IMR-90 (cell line): ENCODE results near the gene BTN2A1. TPM values are rescaled to one million over a fixed set of nuclear protein-coding genes. Genes with fewer than 3 reads are reported as not detected.

Source experiments
- ATAC-seq: fragments of 200-7000 bp; cut with Tn5 transposase; 2 replicates; pipeline ENCODE4 v1.9.1; 2020; ENCODE audit warnings: low read depth, mild to moderate bottlenecking, moderate library complexity
- BruUV-seq: library from RNA; stranded (reverse); fragments of 400-500 nt; replicated peaks from 2 replicates; lab custom pipeline; 2021; lab: Mats Ljungman, UMichigan
- CTCF ChIA-PET: fragments of 300-600 bp; formaldehyde crosslinking; extraction: SDS; loops from one replicate; lab custom pipeline; 2021; ENCODE audit warnings: antibody characterized with exemption; lab: Yijun Ruan, JAX
- POLR2A ChIA-PET: fragments of 300-600 bp; sonication (Branson Sonifier 250); formaldehyde crosslinking; loops from one replicate; lab custom pipeline; 2022; ENCODE audit warnings: antibody characterized with exemption; ENCODE audit not compliant: unreplicated experiment; lab: Charles Lee
- DNase-seq: peaks from one replicate; pipeline ENCODE4 v3.0.0; 2013
- H2AFZ ChIP-seq: replicated peaks from 2 replicates; pipeline ENCODE3; 2013; ENCODE audit warnings: low read length, mild to moderate bottlenecking; ENCODE audit not compliant: poor library complexity
- H2AK5ac ChIP-seq: 2 replicates; pipeline ENCODE4 v1.6.1; 2013; ENCODE audit warnings: low read depth, low read length, inconsistent platforms
- H2AK9ac ChIP-seq: replicated peaks from 2 replicates; pipeline ENCODE3; 2013; ENCODE audit warnings: mild to moderate bottlenecking, low read depth, low read length, moderate library complexity; ENCODE audit not compliant: poor library complexity
- H2BK120ac ChIP-seq: 2 replicates; pipeline ENCODE4 v1.6.1; 2013; ENCODE audit warnings: low read depth, low read length, inconsistent platforms
- H2BK15ac ChIP-seq: 3 replicates; pipeline ENCODE4 v1.6.1; 2013; ENCODE audit warnings: low read depth, low read length, inconsistent platforms
- H2BK20ac ChIP-seq: 2 replicates; pipeline ENCODE4 v1.6.1; 2013; ENCODE audit warnings: low read depth, mild to moderate bottlenecking, inconsistent platforms, low read length, moderate library complexity
- H2BK5ac ChIP-seq: 2 replicates; pipeline ENCODE4 v1.6.1; 2013; ENCODE audit warnings: mild to moderate bottlenecking, low read depth, low read length, inconsistent platforms; ENCODE audit not compliant: poor library complexity, severe bottlenecking
- H3K14ac ChIP-seq: replicated peaks from 2 replicates; pipeline ENCODE4 v1.6.1; 2013; ENCODE audit warnings: low read depth, low read length, inconsistent platforms
- H3K18ac ChIP-seq: 2 replicates; pipeline ENCODE4 v1.6.1; 2013; ENCODE audit warnings: low read depth, low read length, control low read depth
- H3K23ac ChIP-seq: 2 replicates; pipeline ENCODE4 v1.6.1; 2013; ENCODE audit warnings: low read depth, low read length, inconsistent platforms
- H3K27ac ChIP-seq: 2 replicates; pipeline ENCODE4 v1.5.1; 2013; ENCODE audit warnings: mild to moderate bottlenecking, control low read depth, low read length; ENCODE audit not compliant: insufficient read depth
- H3K27me3 ChIP-seq: 2 replicates; pipeline ENCODE4 v1.6.1; 2013; ENCODE audit warnings: low read length; ENCODE audit not compliant: control insufficient read depth, insufficient read depth
- H3K36me3 ChIP-seq: 2 replicates; pipeline ENCODE4 v1.6.1; 2013; ENCODE audit warnings: low read length, mixed read lengths; ENCODE audit not compliant: control insufficient read depth, insufficient read depth
- H3K4ac ChIP-seq: 2 replicates; pipeline ENCODE4 v1.6.1; 2013; ENCODE audit warnings: low read depth, low read length, inconsistent platforms
- H3K4me1 ChIP-seq: 2 replicates; pipeline ENCODE4 v1.6.1; 2013; ENCODE audit warnings: low read length, mixed read lengths; ENCODE audit not compliant: control insufficient read depth, insufficient read depth
- H3K4me2 ChIP-seq: 2 replicates; pipeline ENCODE4 v1.6.1; 2013; ENCODE audit warnings: low read depth, mild to moderate bottlenecking, control low read depth, low read length, moderate library complexity
- H3K4me3 ChIP-seq: 2 replicates; pipeline ENCODE4 v1.5.1; 2013; ENCODE audit warnings: low read depth, mild to moderate bottlenecking, control low read depth, low read length, moderate library complexity; ENCODE audit not compliant: insufficient read depth
- H3K56ac ChIP-seq: 2 replicates; pipeline ENCODE4 v1.6.1; 2013; ENCODE audit warnings: low read length, inconsistent platforms; ENCODE audit not compliant: insufficient read depth; ENCODE audit errors: extremely low read depth
- H3K79me1 ChIP-seq, 2 experiments: 2 replicates each; pipeline ENCODE4 v1.6.1; 2013; ENCODE audit warnings: low read length in 2 of 2, inconsistent platforms in 1 of 2, low read depth in 1 of 2
- H3K9ac ChIP-seq: 2 replicates; pipeline ENCODE4 v1.6.1; 2013; ENCODE audit warnings: low read depth, low read length, control low read depth
- H3K9me1 ChIP-seq: 2 replicates; pipeline ENCODE4 v1.6.1; 2013; ENCODE audit warnings: low read length, inconsistent platforms; ENCODE audit not compliant: insufficient read depth
- H3K9me3 ChIP-seq: 2 replicates; pipeline ENCODE4 v1.6.1; 2013; ENCODE audit warnings: low read length; ENCODE audit not compliant: control insufficient read depth, insufficient read depth
- H4K20me1 ChIP-seq: 2 replicates; pipeline ENCODE4 v1.6.1; 2013; ENCODE audit warnings: low read length, inconsistent platforms; ENCODE audit not compliant: insufficient read depth
- H4K5ac ChIP-seq: 2 replicates; pipeline ENCODE4 v1.6.1; 2013; ENCODE audit warnings: mild to moderate bottlenecking, low read depth, low read length, control low read depth
- H4K8ac ChIP-seq, 2 experiments: 2 replicates each; pipeline ENCODE4 v1.6.1; 2013; ENCODE audit warnings: low read depth in 2 of 2, low read length in 2 of 2, control low read depth in 1 of 2, inconsistent platforms in 1 of 2
- H4K91ac ChIP-seq: 2 replicates; pipeline ENCODE4 v1.6.1; 2013; ENCODE audit warnings: low read depth, low read length, inconsistent platforms; ENCODE audit not compliant: insufficient read depth
- BHLHE40 ChIP-seq: fragments of 150-350 bp; IDR thresholded peaks from 2 replicates; pipeline ENCODE4 v1.6.1; 2016; ENCODE audit warnings: mild to moderate bottlenecking, low read depth, low read length
- CHD1 ChIP-seq: IDR thresholded peaks from 2 replicates; pipeline ENCODE4 v1.6.1; 2012; ENCODE audit warnings: low read depth, low read length, improper control_type of control experiment
- RFX5 ChIP-seq: IDR thresholded peaks from 2 replicates; pipeline ENCODE4 v1.8.0; 2012; ENCODE audit warnings: low read depth, mild to moderate bottlenecking, low read length, moderate library complexity
- WGBS, 2 experiments: methylation state at CpG; one replicate each; pipeline versions ENCODE4 v1.1.5 to v1.1.7; 2013; ENCODE audit warnings: missing lambda C conversion rate in 2 of 2; ENCODE audit not compliant: insufficient read length in 1 of 2; ENCODE audit errors: extremely low coverage in 2 of 2; 5-methylcytosine and 5-hydroxymethylcytosine counted together
- dilution Hi-C: fragments of 300-500 bp; cut with HindIII; formaldehyde crosslinking; loops from one replicate; pipeline ENCODE4 v1.14.3; 2018; ENCODE audit warnings: low sequenced_read_pairs; ENCODE audit not compliant: unreplicated experiment
- in situ Hi-C: fragments of 300-500 bp; cut with MboI; formaldehyde crosslinking; loops from 3 replicates; pipeline ENCODE4 v1.14.3; 2019; ENCODE audit warnings: low sequenced_read_pairs, inconsistent platforms, mixed read lengths
- intact Hi-C: fragments of 100-400 bp; cut with micrococcal nuclease; formaldehyde crosslinking; loops from 2 replicates; pipeline ENCODE4 v1.10.0; 2022
- polyA plus RNA-seq, 3 experiments: library from polyadenylated mRNA; depleted of rRNA; stranded (reverse); fragments of >200 nt; gene quantifications; 2 replicates each; pipeline ENCODE4 v1.2.3, GENCODE V29; 2012; ENCODE audit warnings: low replicate concordance in 1 of 3
- total RNA-seq: library from RNA; depleted of rRNA; stranded (reverse); fragments of >200 nt; gene quantifications from 2 replicates; pipeline ENCODE4 v1.2.3, GENCODE V29; 2012
- TF ChIP-seq, protein P1 (sequence below): fragments of 150-350 bp; IDR thresholded peaks from 2 replicates; pipeline ENCODE4 v1.6.1; 2017; ENCODE audit warnings: mild to moderate bottlenecking, antibody characterized with exemption, low read length, low read depth
- TF ChIP-seq, protein P2 (sequence below): fragments of 150-350 bp; IDR thresholded peaks from 2 replicates; pipeline ENCODE4 v1.6.1; 2016; ENCODE audit warnings: low read depth, mild to moderate bottlenecking, low read length, moderate library complexity, borderline replicate concordance

The BTN2A1 gene
- total and polyA plus RNA-seq, 2 of the 4 experiments (the other 2 are of a cell fraction), result 13.6 to 40.2 TPM

DNA sequence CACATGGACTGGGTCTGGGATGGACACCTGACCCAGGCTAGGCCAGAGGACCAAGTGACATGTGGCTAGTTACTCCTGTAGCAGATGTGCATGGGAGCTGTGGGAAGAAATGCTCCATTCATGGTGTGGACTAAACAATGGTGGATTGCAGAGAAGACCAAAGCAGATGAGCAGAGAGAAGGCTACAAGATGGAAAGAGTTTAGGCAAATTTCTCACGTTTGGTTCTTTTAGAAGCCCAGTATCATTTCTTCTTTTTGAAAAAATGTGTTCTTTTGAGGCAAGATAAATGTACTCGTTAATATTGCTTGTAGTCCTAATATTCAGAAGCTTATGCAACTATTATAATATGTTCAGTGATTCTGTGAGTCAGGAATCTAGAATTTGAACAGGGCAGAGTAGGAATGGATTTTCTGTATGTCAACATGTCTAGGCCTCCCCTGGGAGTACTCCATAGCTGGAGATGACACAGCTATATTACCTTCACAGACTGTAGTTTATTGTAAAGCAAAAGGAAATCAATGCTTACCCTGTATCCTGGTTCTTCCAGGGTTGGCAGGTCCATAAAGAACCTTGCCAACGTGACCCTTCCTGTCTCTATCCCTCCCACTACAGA lies 2.3 kb upstream of the BTN2A1 start:
- Histone ChIP-seq H4K8ac (no peak overlapping the region), H3K79me1 (peaks cover 17 to 33% of the 10 kb centered on the region in 2 experiments), H2BK20ac (no peak overlapping the region), H2BK5ac (no peak overlapping the region), H3K9me3 (no peaks in the 10 kb centered on the region), H3K4ac (no peak overlapping the region), H2BK120ac (no peak overlapping the region), H3K4me3 (no peak overlapping the region), H3K4me2 (no peak overlapping the region), H3K18ac (peak overlapping the region; percentile 44; the same call in 1 of the 2 replicates), H4K20me1 (peaks cover 8% of the 10 kb centered on the region; the same call in 1 of the 2 replicates), H3K14ac (no peak overlapping the region), H3K9ac (no peak overlapping the region), H3K56ac (no peak overlapping the region), H2AFZ (no peak overlapping the region), H2AK9ac (no peak overlapping the region), H4K5ac (no peak overlapping the region), H3K9me1 (peaks cover 25% of the 10 kb centered on the region), H3K36me3 (peaks cover 13% of the 10 kb centered on the region), H3K4me1 (peaks cover 11% of the 10 kb centered on the region), H3K23ac (no peak overlapping the region), H2BK15ac (no peak overlapping the region), H3K27ac (no peak overlapping the region), H2AK5ac (no peak overlapping the region), H3K27me3 (no peaks in the 10 kb centered on the region), H4K91ac (no peak overlapping the region)
- intact Hi-C loops, result loop anchor here (5.0 kb wide), 1 partner anchor 82 kb away; the partner anchor contains the start of gene HMGN4
- TF ChIP-seq, protein P1, sequence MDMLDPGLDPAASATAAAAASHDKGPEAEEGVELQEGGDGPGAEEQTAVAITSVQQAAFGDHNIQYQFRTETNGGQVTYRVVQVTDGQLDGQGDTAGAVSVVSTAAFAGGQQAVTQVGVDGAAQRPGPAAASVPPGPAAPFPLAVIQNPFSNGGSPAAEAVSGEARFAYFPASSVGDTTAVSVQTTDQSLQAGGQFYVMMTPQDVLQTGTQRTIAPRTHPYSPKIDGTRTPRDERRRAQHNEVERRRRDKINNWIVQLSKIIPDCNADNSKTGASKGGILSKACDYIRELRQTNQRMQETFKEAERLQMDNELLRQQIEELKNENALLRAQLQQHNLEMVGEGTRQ, result no peak
- TF ChIP-seq CHD1 (no peak), BHLHE40 (no peak), RFX5 (no peak)
- TF ChIP-seq, protein P2, sequence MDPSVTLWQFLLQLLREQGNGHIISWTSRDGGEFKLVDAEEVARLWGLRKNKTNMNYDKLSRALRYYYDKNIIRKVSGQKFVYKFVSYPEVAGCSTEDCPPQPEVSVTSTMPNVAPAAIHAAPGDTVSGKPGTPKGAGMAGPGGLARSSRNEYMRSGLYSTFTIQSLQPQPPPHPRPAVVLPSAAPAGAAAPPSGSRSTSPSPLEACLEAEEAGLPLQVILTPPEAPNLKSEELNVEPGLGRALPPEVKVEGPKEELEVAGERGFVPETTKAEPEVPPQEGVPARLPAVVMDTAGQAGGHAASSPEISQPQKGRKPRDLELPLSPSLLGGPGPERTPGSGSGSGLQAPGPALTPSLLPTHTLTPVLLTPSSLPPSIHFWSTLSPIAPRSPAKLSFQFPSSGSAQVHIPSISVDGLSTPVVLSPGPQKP, result no peak
- no TSS peak for BruUV-seq
- WGBS, 2 experiments, result no CpG with 5 or more reads among the region's 3 CpGs
- dilution Hi-C loops, result no loop called here
- POLR2A ChIA-PET, result no interaction called here
- no peak for DNase-seq
- in situ Hi-C loops, result no loop called here
- CTCF ChIA-PET, result no interaction called here
- no peak for ATAC-seq
